SK-N-SH (cell line): ENCODE measurements around the gene SLC30A3. TPM values are rescaled to one million over a fixed set of nuclear protein-coding genes. Genes with fewer than 3 reads are reported as not detected.

ENCODE experiments used
- CTCF ChIA-PET: fragments of 300-600, 350-600 bp; formaldehyde crosslinking; extraction: SDS; loops from one replicate; lab custom pipeline; 2021; lab: Yijun Ruan, JAX
- POLR2A ChIA-PET: fragments of 350-600 bp; sonication (Branson Sonifier 250); formaldehyde crosslinking; extraction: SDS; loops from one replicate; lab custom pipeline; 2020; ENCODE audit warnings: antibody characterized with exemption, inconsistent platforms; lab: Yijun Ruan, JAX
- DNase-seq: peaks from one replicate; pipeline ENCODE4 v3.0.0; 2012
- H2AFZ ChIP-seq: fragments of 200-600 bp; sonication (generic); 2 replicates; pipeline ENCODE4 v1.8.1; 2016; ENCODE audit warnings: antibody characterized with exemption, mild to moderate bottlenecking, low read depth
- H3F3A ChIP-seq: fragments of 200-600 bp; sonication (generic); replicated peaks from 2 replicates; pipeline ENCODE3; 2016; ENCODE audit warnings: antibody characterized with exemption, mild to moderate bottlenecking; ENCODE audit not compliant: insufficient read depth
- H3K27ac ChIP-seq, 2 experiments: fragments of 200-500 bp in 1 of 2; fragments of 200-600 bp in 1 of 2; sonication (Bioruptor generic) in 1 of 2; sonication (generic), shearing (Covaris generic) in 1 of 2; 2 replicates each; pipeline versions ENCODE4 v1.5.1 to v1.6.1; 2014 to 2016; ENCODE audit warnings: low read depth in 2 of 2, inconsistent platforms in 1 of 2, low read length in 1 of 2, mild to moderate bottlenecking in 1 of 2, mixed read lengths in 1 of 2
- H3K27me3 ChIP-seq: fragments of 200-600 bp; sonication (generic), shearing (Covaris generic); 2 replicates; pipeline ENCODE4 v1.6.1; 2016; ENCODE audit warnings: mixed run types; ENCODE audit not compliant: insufficient read depth
- H3K36me3 ChIP-seq, 2 experiments: fragments of 200-500 bp in 1 of 2; fragments of 200-600 bp in 1 of 2; sonication (Bioruptor generic) in 1 of 2; sonication (generic) in 1 of 2; replicated peaks in 1 of 2; 2 replicates each; pipeline versions ENCODE3 to v1.5.1; 2014 to 2016; ENCODE audit warnings: low read length in 1 of 2, mild to moderate bottlenecking in 1 of 2; ENCODE audit not compliant: insufficient read depth in 2 of 2, control insufficient read depth in 1 of 2
- H3K4me1 ChIP-seq, 2 experiments: fragments of 200-500 bp in 1 of 2; fragments of 200-600 bp in 1 of 2; sonication (Bioruptor generic) in 1 of 2; sonication (generic), shearing (Covaris generic) in 1 of 2; 2 replicates each; pipeline versions ENCODE4 v1.5.1 to v1.6.1; 2014 to 2016; ENCODE audit warnings: low read depth in 1 of 2, low read length in 1 of 2, mixed run types in 1 of 2; ENCODE audit not compliant: insufficient read depth in 2 of 2, control insufficient read depth in 1 of 2
- H3K4me2 ChIP-seq: fragments of 200-600 bp; sonication (generic), shearing (Covaris generic); 2 replicates; pipeline ENCODE4 v1.6.1; 2017; ENCODE audit warnings: mixed run types
- H3K4me3 ChIP-seq, 2 experiments: fragments of 200-500 bp in 1 of 2; fragments of 200-600 bp in 1 of 2; sonication (Bioruptor generic) in 1 of 2; sonication (generic), shearing (Covaris generic) in 1 of 2; 2 replicates each; pipeline versions ENCODE4 v1.5.1 to v1.8.1; 2014 to 2016; ENCODE audit warnings: low read depth in 2 of 2, inconsistent platforms in 1 of 2, low read length in 1 of 2, mild to moderate bottlenecking in 1 of 2, mixed read lengths in 1 of 2, moderate library complexity in 1 of 2
- H3K79me2 ChIP-seq: fragments of 200-600 bp; sonication (generic); 2 replicates; pipeline ENCODE4 v1.8.1; 2017; ENCODE audit warnings: mild to moderate bottlenecking; ENCODE audit not compliant: insufficient read depth
- H3K9ac ChIP-seq: fragments of 200-600 bp; sonication (generic); 2 replicates; pipeline ENCODE4 v1.6.1; 2017; ENCODE audit warnings: mixed run types
- H3K9me2 ChIP-seq: fragments of 200-600 bp; sonication (generic); 2 replicates; pipeline ENCODE4 v1.6.1; 2017; ENCODE audit warnings: mixed run types
- H3K9me3 ChIP-seq: fragments of 200-600 bp; sonication (generic); 2 replicates; pipeline ENCODE4 v1.6.1; 2017; ENCODE audit warnings: mixed run types, mild to moderate bottlenecking, moderate library complexity
- H4K20me1 ChIP-seq: fragments of 200-600 bp; sonication (generic); 2 replicates; pipeline ENCODE4 v1.6.1; 2017; ENCODE audit warnings: mild to moderate bottlenecking, mixed run types; ENCODE audit not compliant: insufficient read depth
- CHD2 ChIP-seq: fragments of 150-350 bp; IDR thresholded peaks from 2 replicates; pipeline ENCODE4 v1.6.1; 2018; ENCODE audit warnings: low read length; ENCODE audit not compliant: partially characterized antibody
- ELF1 ChIP-seq: IDR thresholded peaks from 2 replicates; pipeline ENCODE4 v1.4.0; 2012
- EZH2phosphoT487 ChIP-seq: fragments of 200-600 bp; sonication (generic); IDR thresholded peaks from 2 replicates; pipeline ENCODE4 v1.6.1; 2017; ENCODE audit warnings: low read depth, mixed run types, mild to moderate bottlenecking, antibody characterized with exemption, moderate library complexity, borderline replicate concordance
- GABPA ChIP-seq: IDR thresholded peaks from 2 replicates; pipeline ENCODE4 v1.4.0; 2012; ENCODE audit warnings: low read depth, mild to moderate bottlenecking
- JUND ChIP-seq: IDR thresholded peaks from 2 replicates; pipeline ENCODE4 v1.4.0; 2012
- MXI1 ChIP-seq: IDR thresholded peaks from 2 replicates; pipeline ENCODE4 v1.6.1; 2012; ENCODE audit warnings: mild to moderate bottlenecking, low read depth, low read length, improper control_type of control experiment
- NFIC ChIP-seq: IDR thresholded peaks from 2 replicates; pipeline ENCODE4 v1.4.0; 2012; ENCODE audit warnings: borderline replicate concordance
- NRF1 ChIP-seq: IDR thresholded peaks from 2 replicates; pipeline ENCODE4 v1.6.1; 2012; ENCODE audit warnings: low read depth, mild to moderate bottlenecking, low read length
- RXRA ChIP-seq: IDR thresholded peaks from 2 replicates; pipeline ENCODE4 v1.4.0; 2012; ENCODE audit warnings: low read depth, mild to moderate bottlenecking, borderline replicate concordance
- SIN3A ChIP-seq: IDR thresholded peaks from 2 replicates; pipeline ENCODE4 v1.6.1; 2012; ENCODE audit warnings: low read depth, mild to moderate bottlenecking, low read length, moderate library complexity, borderline replicate concordance
- TCF12 ChIP-seq: IDR thresholded peaks from 2 replicates; pipeline ENCODE4 v1.4.0; 2012
- YY1 ChIP-seq: IDR thresholded peaks from 2 replicates; pipeline ENCODE4 v1.4.0; 2012; ENCODE audit warnings: low read depth, mild to moderate bottlenecking
- WGBS: methylation state at CpG from one replicate; pipeline ENCODE4 v1.1.6; 2017; ENCODE audit warnings: low lambda C conversion rate; 5-methylcytosine and 5-hydroxymethylcytosine counted together
- polyA plus RNA-seq, 3 experiments: library from polyadenylated mRNA; depleted of rRNA; stranded (reverse); fragments of >200 nt; gene quantifications; 2 replicates each; pipeline ENCODE4 v1.2.3, GENCODE V29; 2012
- TF ChIP-seq, protein P1 (sequence below): IDR thresholded peaks from 2 replicates; pipeline ENCODE4 v1.4.0; 2012; ENCODE audit warnings: low read depth
- TF ChIP-seq, protein P2 (sequence below): IDR thresholded peaks from 2 replicates; pipeline ENCODE4 v1.4.0; 2012; ENCODE audit warnings: low read depth, borderline replicate concordance
- TF ChIP-seq, protein P3 (sequence below): IDR thresholded peaks from 2 replicates; pipeline ENCODE4 v1.6.1; 2012; ENCODE audit warnings: mild to moderate bottlenecking, low read depth, low read length, moderate library complexity

Gene SLC30A3
- polyA plus RNA-seq, 1 of the 3 experiments (the other 2 are of a cell fraction), result 1.1 TPM

DNA sequence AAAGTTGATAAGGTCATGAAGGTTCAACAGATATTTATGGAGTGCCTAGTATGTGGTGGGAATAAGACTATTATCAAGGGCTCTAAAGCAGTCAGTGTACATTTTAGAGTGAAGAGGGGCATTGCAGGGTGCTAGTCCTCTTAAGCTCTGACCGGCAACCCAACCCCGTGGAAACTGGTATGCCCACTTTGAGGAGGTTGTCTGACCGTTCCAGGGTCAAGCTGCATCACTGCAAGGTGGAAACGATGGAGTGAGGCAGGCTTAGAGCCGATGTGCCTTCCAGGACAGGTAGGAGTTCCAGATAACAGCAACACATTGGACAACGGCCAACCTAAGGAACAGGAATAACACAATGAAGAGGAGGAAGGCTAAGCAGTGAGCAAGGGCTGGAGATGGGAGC is 46.8 kb upstream of the SLC30A3 start:
- TF ChIP-seq NRF1 (no peak), RXRA (no peak), ELF1 (no peak), CHD2 (no peak), YY1 (no peak), GABPA (no peak), EZH2phosphoT487 (no peak), TCF12 (no peak), SIN3A (no peak)
- TF ChIP-seq, protein P1, sequence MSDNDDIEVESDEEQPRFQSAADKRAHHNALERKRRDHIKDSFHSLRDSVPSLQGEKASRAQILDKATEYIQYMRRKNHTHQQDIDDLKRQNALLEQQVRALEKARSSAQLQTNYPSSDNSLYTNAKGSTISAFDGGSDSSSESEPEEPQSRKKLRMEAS, result no peak
- TF ChIP-seq, protein P2, sequence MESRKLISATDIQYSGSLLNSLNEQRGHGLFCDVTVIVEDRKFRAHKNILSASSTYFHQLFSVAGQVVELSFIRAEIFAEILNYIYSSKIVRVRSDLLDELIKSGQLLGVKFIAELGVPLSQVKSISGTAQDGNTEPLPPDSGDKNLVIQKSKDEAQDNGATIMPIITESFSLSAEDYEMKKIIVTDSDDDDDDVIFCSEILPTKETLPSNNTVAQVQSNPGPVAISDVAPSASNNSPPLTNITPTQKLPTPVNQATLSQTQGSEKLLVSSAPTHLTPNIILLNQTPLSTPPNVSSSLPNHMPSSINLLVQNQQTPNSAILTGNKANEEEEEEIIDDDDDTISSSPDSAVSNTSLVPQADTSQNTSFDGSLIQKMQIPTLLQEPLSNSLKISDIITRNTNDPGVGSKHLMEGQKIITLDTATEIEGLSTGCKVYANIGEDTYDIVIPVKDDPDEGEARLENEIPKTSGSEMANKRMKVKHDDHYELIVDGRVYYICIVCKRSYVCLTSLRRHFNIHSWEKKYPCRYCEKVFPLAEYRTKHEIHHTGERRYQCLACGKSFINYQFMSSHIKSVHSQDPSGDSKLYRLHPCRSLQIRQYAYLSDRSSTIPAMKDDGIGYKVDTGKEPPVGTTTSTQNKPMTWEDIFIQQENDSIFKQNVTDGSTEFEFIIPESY, result no peak
- no peak overlapping the region for H3K9ac ChIP-seq
- H3K9me3 ChIP-seq, result no peaks in the 10 kb centered on the region
- H3K27ac ChIP-seq, result no peak overlapping the region
- no peak overlapping the region for H3K4me2 ChIP-seq
- no peaks in the 10 kb centered on the region for H3K9me2 ChIP-seq
- H4K20me1 ChIP-seq, result peaks cover 10% of the 10 kb centered on the region; the same call in 1 of the 2 replicates
- H3K4me3 ChIP-seq, result no peak overlapping the region
- H3K4me1 ChIP-seq, result peaks cover 0 to 18% of the 10 kb centered on the region in 2 experiments; a peak in 1 of 4 replicates
- H3F3A ChIP-seq, result no peaks in the 10 kb centered on the region
- peaks cover 5 to 7% of the 10 kb centered on the region in 2 experiments for H3K36me3 ChIP-seq
- DNase-seq, result no peak
- peaks cover 15% of the 10 kb centered on the region; the same call in 1 of the 2 replicates for H3K27me3 ChIP-seq
- WGBS, result 82% methylated on average over 6 of the region's 6 CpGs
- H2AFZ ChIP-seq, result no peak overlapping the region
- POLR2A ChIA-PET, result interaction anchor here (1.6 kb wide), 1 partner anchor 13 kb away, joined by 6 read pairs; the partner anchor contains the start of gene MPV17
- H3K79me2 ChIP-seq, result no peaks in the 10 kb centered on the region
- CTCF ChIA-PET, result interaction anchor here (1.1 to 3.3 kb wide), 3 partner anchors 16 to 45 kb away, joined by 3 to 17 read pairs (median 3); no protein-coding TSS in a partner anchor

DNA sequence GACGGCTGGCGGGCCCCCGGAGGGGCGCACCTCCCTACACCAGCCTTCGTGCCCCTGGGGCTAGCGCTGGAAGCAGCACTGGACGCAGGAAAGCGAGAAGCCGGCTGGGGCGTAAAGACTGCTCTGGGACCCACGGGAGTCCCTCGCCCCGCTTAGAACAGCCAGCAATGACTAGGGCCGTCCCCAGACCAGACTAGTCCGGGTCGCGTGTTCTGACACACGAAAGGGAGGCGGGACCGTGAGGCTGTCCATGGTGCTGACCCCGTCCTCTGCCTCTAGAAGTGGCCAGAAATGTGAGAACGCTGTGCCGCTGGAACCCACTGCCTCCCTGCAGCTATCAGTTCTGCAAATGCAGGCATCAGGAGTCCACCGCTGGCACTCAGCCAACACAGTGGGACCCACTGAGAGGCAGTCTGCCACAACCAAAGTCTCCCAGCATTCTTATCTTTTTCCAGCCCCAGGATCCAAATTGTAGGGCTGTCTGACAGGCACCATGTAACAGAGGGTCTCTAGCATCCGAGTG is 45.6 kb upstream of the SLC30A3 start, which contains the start of gene UCN:
TSS of gene UCN (minus strand) at position 87 of the 523 bp plus-strand sequence. CDS start 550 bp downstream, outside the sequence.
- no peak within 1 kb of the TSS for H2AFZ ChIP-seq
- peaks cover 15% of the 10 kb centered on the region; the same call in 1 of the 2 replicates for H3K27me3 ChIP-seq
- WGBS, result 70% methylated on average over 22 of the region's 25 CpGs
- H3K4me2 ChIP-seq, result no peak within 1 kb of the TSS
- H3K4me3 ChIP-seq, result no peak within 1 kb of the TSS; a peak in 1 of 4 replicates
- peaks cover 0 to 18% of the 10 kb centered on the region in 2 experiments; a peak in 1 of 4 replicates for H3K4me1 ChIP-seq
- peaks cover 10% of the 10 kb centered on the region; the same call in 1 of the 2 replicates for H4K20me1 ChIP-seq
- TF ChIP-seq YY1 (no peak), EZH2phosphoT487 (no peak), JUND (no peak), NFIC (no peak; the same call in 1 of the 2 replicates), MXI1 (0 out of 2 replicates have a peak, but pooled peaks have one; percentile 31)
- TF ChIP-seq, protein P3, sequence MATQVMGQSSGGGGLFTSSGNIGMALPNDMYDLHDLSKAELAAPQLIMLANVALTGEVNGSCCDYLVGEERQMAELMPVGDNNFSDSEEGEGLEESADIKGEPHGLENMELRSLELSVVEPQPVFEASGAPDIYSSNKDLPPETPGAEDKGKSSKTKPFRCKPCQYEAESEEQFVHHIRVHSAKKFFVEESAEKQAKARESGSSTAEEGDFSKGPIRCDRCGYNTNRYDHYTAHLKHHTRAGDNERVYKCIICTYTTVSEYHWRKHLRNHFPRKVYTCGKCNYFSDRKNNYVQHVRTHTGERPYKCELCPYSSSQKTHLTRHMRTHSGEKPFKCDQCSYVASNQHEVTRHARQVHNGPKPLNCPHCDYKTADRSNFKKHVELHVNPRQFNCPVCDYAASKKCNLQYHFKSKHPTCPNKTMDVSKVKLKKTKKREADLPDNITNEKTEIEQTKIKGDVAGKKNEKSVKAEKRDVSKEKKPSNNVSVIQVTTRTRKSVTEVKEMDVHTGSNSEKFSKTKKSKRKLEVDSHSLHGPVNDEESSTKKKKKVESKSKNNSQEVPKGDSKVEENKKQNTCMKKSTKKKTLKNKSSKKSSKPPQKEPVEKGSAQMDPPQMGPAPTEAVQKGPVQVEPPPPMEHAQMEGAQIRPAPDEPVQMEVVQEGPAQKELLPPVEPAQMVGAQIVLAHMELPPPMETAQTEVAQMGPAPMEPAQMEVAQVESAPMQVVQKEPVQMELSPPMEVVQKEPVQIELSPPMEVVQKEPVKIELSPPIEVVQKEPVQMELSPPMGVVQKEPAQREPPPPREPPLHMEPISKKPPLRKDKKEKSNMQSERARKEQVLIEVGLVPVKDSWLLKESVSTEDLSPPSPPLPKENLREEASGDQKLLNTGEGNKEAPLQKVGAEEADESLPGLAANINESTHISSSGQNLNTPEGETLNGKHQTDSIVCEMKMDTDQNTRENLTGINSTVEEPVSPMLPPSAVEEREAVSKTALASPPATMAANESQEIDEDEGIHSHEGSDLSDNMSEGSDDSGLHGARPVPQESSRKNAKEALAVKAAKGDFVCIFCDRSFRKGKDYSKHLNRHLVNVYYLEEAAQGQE, result peak; percentile 97
- TF ChIP-seq, all 33 proteins: peak for 2
- ChIA-PET POLR2A (interaction anchor here (1.1 to 1.7 kb wide), 3 partner anchors 14 to 212 kb away, joined by 3 to 5 read pairs (median 5); partner anchors contain the start of gene GTF3C2), CTCF (interaction anchor here (0.9 to 8.3 kb wide), 8 partner anchors 12 to 346 kb away, joined by 3 to 123 read pairs (median 4); no protein-coding TSS in a partner anchor)
- H3K9me2 ChIP-seq, result no peaks in the 10 kb centered on the region
- no peak within 1 kb of the TSS for H3K9ac ChIP-seq
- H3K36me3 ChIP-seq, result peaks cover 5 to 7% of the 10 kb centered on the region in 2 experiments
- DNase-seq, result peak; percentile 82
- peaks cover 4% of the 10 kb centered on the region for H3F3A ChIP-seq
- no peaks in the 10 kb centered on the region for H3K79me2 ChIP-seq
- H3K9me3 ChIP-seq, result no peaks in the 10 kb centered on the region
- H3K27ac ChIP-seq, result no peak within 1 kb of the TSS
